Measurements from ENCODE around the gene METTL17. TPM values are rescaled to one million over a fixed set of nuclear protein-coding genes. Genes with fewer than 3 reads are reported as not detected.

Gene METTL17

DNA sequence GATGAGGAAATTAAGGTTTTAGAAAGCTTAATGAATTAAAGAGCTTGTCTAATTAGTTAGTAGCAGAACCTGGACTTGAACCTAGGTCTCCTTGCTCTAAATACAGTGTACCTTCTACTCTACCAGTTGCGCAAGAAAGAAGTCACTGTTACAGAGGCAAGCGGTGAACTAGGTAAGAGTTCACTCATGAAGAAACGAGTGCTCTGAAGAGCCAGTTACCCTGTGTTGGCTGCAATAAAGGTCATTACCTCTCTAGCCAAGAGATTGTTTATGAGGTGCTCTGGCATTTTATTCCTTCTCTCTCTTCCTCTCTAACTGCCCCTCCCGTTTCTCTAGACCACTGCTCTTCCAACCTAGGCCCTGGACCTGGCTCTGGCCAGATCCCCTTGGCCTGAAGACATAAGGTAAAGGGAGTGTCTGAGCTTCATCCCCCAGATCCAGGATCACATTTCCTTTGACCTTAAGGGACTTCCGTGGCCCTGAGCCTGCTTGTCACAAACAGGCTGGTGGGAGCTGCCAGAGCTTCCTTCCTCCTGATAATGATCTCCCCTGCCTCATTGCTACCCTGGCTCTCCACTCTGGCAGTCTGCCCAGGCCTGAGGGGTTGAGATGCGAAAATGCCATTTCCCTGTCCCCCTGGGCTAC lies 54.3 kb downstream of the METTL17 start:
- Histone ChIP-seq H2BK5ac (ENCODE audit: low read length) (no peak overlapping the region), H3K56ac (ENCODE audit: low read length) (no peak overlapping the region), H4K5ac (ENCODE audit: low read length) (no peak overlapping the region), H3K23ac (ENCODE audit: low read length) (no peak overlapping the region), H3K79me1 (ENCODE audit: low read length) (no peaks in the 10 kb centered on the region), H2BK15ac (replicated peaks; ENCODE audit: low read depth) (no peak overlapping the region), H4K8ac (ENCODE audit: low read depth, low read length) (no peak overlapping the region), H3K9ac (ENCODE audit: low read length) (no peak overlapping the region), H3K4me3 (ENCODE audit: low read length) (no peak overlapping the region), H3K4me1 (ENCODE audit: control insufficient read depth, low read depth, low read length) (peaks cover 2% of the 10 kb centered on the region), H3K4ac (ENCODE audit: low read depth, low read length) (no peak overlapping the region), H3K27me3 (ENCODE audit: insufficient read depth, low read length, poor library complexity) (no peaks in the 10 kb centered on the region), H3K36me3 (ENCODE audit: control insufficient read depth, insufficient read depth, low read length) (no peaks in the 10 kb centered on the region), H2BK120ac (ENCODE audit: low read depth, low read length) (no peak overlapping the region), H3K79me2 (ENCODE audit: control insufficient read depth, insufficient read depth, low read length) (no peaks in the 10 kb centered on the region), H3K18ac (ENCODE audit: low read length) (no peak overlapping the region), H2AK5ac (ENCODE audit: low read length) (no peak overlapping the region), H3K4me2 (ENCODE audit: low read length) (no peak overlapping the region), H3K27ac (ENCODE audit: low read depth, low read length) (no peak overlapping the region)
- WGBS (ENCODE audit: extremely low coverage, insufficient coverage, low lambda C conversion rate) = no CpG with 5 or more reads among the region's 6 CpGs
- peak; percentile 45 for DNase-seq

Small RNAs within 50 kb of the gene (small RNA-seq; reads per million reads assigned to genes)
- gene RN7SL189P (ENCODE audit: insufficient read depth) = not detected
